ENCODE results near the gene MAD1L1.

The MAD1L1 gene

DNA sequence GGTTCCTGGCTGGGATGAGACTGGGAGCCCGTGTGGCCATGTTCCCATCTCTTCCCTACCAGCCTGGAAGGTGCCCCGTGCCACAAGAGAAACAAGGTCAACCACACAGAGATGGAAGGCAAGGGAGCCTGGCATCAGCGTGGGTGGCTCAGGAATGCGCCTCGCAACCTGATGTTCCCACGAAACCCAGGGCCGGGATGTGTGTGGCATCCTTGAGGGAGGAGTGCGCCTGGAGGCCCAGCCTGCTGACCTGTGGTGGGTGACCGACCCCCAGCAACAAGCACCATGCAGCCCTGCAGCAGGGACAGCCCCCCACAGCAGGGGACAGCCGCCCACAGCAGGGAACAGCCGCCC is 295.5 kb downstream of the MAD1L1 start:
- Histone ChIP-seq H3K14ac (ENCODE audit: low read length) (no peak overlapping the region), H3K36me3 (ENCODE audit: control insufficient read depth in 1 of 2, insufficient read depth in 2 of 2, low read length in 2 of 2) (no peaks in the 10 kb centered on the region), H4K91ac (ENCODE audit: low read depth, low read length) (no peak overlapping the region), H2BK12ac (ENCODE audit: low read length) (no peak overlapping the region), H3K23ac (ENCODE audit: low read length) (no peak overlapping the region), H4K8ac (ENCODE audit: low read depth, low read length) (no peak overlapping the region), H2AFZ (ENCODE audit: insufficient read depth, low read length, poor library complexity) (no peak overlapping the region), H4K12ac (ENCODE audit: low read depth, low read length) (no peak overlapping the region), H3K4me2 (ENCODE audit: low read length) (no peak overlapping the region), H2BK120ac (ENCODE audit: insufficient read depth, low read length, poor library complexity) (no peak overlapping the region), H3K27me3 (ENCODE audit: insufficient read depth, low read length) (no peaks in the 10 kb centered on the region), H3K79me1 (ENCODE audit: low read length) (no peaks in the 10 kb centered on the region), H2BK5ac (ENCODE audit: low read depth, low read length, poor library complexity) (no peak overlapping the region), H2AK5ac (ENCODE audit: low read length) (no peak overlapping the region), H3K18ac (ENCODE audit: low read length) (no peak overlapping the region), H3K4ac (ENCODE audit: low read depth, low read length) (no peak overlapping the region), H3K27ac (ENCODE audit: low read depth, low read length) (no peak overlapping the region), H3K79me2 (ENCODE audit: control insufficient read depth, insufficient read depth, low read length, poor library complexity) (no peaks in the 10 kb centered on the region), H3K4me1 (ENCODE audit: control insufficient read depth in 1 of 2, insufficient read depth in 2 of 2, low read length in 2 of 2) (no peaks in the 10 kb centered on the region), H3K9me3 (ENCODE audit: insufficient read depth, low read depth, low read length) (peaks cover 6% of the 10 kb centered on the region), H3K4me3 (ENCODE audit: low read depth, low read length) (no peak overlapping the region), H3K9ac (ENCODE audit: low read length) (no peak overlapping the region)
- WGBS (ENCODE audit: extremely low coverage, insufficient coverage, insufficient read length): no CpG with 5 or more reads among the region's 11 CpGs
- no peak for DNase-seq

DNA sequence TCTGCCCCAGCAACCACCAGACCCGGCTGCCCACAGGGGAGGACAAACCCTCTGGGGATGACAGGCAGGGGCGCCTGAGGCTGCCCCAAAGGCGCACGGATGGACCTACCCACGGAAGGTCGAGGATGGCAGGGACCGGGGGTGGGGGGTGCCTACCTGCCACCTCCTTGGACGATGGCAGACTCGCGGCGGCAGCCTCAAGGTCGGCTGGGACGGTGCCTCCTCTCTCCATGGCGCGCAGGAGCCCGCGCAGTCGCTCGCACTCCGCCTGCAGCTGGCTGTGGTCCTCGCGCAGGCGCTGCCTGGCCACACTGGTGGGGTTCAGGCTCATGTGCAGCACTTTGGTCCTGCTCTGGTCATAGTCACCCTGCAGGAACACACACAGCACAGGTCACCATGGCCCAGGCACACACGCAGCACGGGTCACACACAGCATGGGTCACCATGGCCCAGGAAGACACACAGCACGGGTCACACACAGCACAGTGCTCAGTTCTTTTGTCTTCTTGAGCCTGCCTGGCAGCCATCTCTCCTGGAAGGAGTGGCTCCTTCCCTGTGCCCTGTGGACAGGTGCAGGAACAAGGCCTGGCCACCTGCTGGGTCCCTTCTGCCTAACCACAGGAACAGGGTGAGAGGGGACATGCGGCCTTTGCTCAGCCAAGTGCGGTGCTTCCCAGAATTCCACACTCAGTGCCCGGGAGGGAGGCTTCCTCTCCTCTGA is 296.1 kb downstream of the MAD1L1 start:
- Histone ChIP-seq H3K27me3 (ENCODE audit: insufficient read depth, low read length) (no peaks in the 10 kb centered on the region), H3K18ac (ENCODE audit: low read length) (no peak overlapping the region), H2AFZ (ENCODE audit: insufficient read depth, low read length, poor library complexity) (no peak overlapping the region), H3K27ac (ENCODE audit: low read depth, low read length) (no peak overlapping the region), H3K14ac (ENCODE audit: low read length) (no peak overlapping the region), H3K79me1 (ENCODE audit: low read length) (no peaks in the 10 kb centered on the region), H3K23ac (ENCODE audit: low read length) (no peak overlapping the region), H2AK5ac (ENCODE audit: low read length) (no peak overlapping the region), H3K9ac (ENCODE audit: low read length) (no peak overlapping the region), H4K12ac (ENCODE audit: low read depth, low read length) (no peak overlapping the region), H4K8ac (ENCODE audit: low read depth, low read length) (no peak overlapping the region), H3K4me3 (ENCODE audit: low read depth, low read length) (peak overlapping the region; percentile 18), H3K79me2 (ENCODE audit: control insufficient read depth, insufficient read depth, low read length, poor library complexity) (no peaks in the 10 kb centered on the region), H3K36me3 (ENCODE audit: control insufficient read depth in 1 of 2, insufficient read depth in 2 of 2, low read length in 2 of 2) (no peaks in the 10 kb centered on the region), H3K4me2 (ENCODE audit: low read length) (no peak overlapping the region), H2BK12ac (ENCODE audit: low read length) (no peak overlapping the region), H3K4ac (ENCODE audit: low read depth, low read length) (no peak overlapping the region), H3K9me3 (ENCODE audit: insufficient read depth, low read depth, low read length) (peaks cover 7% of the 10 kb centered on the region), H3K4me1 (ENCODE audit: control insufficient read depth in 1 of 2, insufficient read depth in 2 of 2, low read length in 2 of 2) (no peaks in the 10 kb centered on the region), H4K91ac (ENCODE audit: low read depth, low read length) (no peak overlapping the region), H2BK120ac (ENCODE audit: insufficient read depth, low read length, poor library complexity) (no peak overlapping the region), H2BK5ac (ENCODE audit: low read depth, low read length, poor library complexity) (no peak overlapping the region)
- no peak for DNase-seq
- no CpG with 5 or more reads among the region's 29 CpGs for WGBS (ENCODE audit: extremely low coverage, insufficient coverage, insufficient read length)

GRCh38 chr7:1936006-1936310 is 296.8 kb downstream of the MAD1L1 start:
- Histone ChIP-seq H2BK120ac (ENCODE audit: insufficient read depth, low read length, poor library complexity) (no peak overlapping the region), H3K4ac (ENCODE audit: low read depth, low read length) (no peak overlapping the region), H3K4me2 (ENCODE audit: low read length) (no peak overlapping the region), H3K36me3 (ENCODE audit: control insufficient read depth in 1 of 2, insufficient read depth in 2 of 2, low read length in 2 of 2) (no peaks in the 10 kb centered on the region), H3K27me3 (ENCODE audit: insufficient read depth, low read length) (no peaks in the 10 kb centered on the region), H3K18ac (ENCODE audit: low read length) (no peak overlapping the region), H3K79me2 (ENCODE audit: control insufficient read depth, insufficient read depth, low read length, poor library complexity) (no peaks in the 10 kb centered on the region), H3K14ac (ENCODE audit: low read length) (no peak overlapping the region), H2AK5ac (ENCODE audit: low read length) (no peak overlapping the region), H3K9ac (ENCODE audit: low read length) (no peak overlapping the region), H2AFZ (ENCODE audit: insufficient read depth, low read length, poor library complexity) (no peak overlapping the region), H2BK5ac (ENCODE audit: low read depth, low read length, poor library complexity) (no peak overlapping the region), H4K8ac (ENCODE audit: low read depth, low read length) (no peak overlapping the region), H3K9me3 (ENCODE audit: insufficient read depth, low read depth, low read length) (peaks cover 9% of the 10 kb centered on the region), H2BK12ac (ENCODE audit: low read length) (no peak overlapping the region), H4K12ac (ENCODE audit: low read depth, low read length) (no peak overlapping the region), H3K79me1 (ENCODE audit: low read length) (no peaks in the 10 kb centered on the region), H3K27ac (ENCODE audit: low read depth, low read length) (no peak overlapping the region), H3K4me1 (ENCODE audit: control insufficient read depth in 1 of 2, insufficient read depth in 2 of 2, low read length in 2 of 2) (no peaks in the 10 kb centered on the region), H4K91ac (ENCODE audit: low read depth, low read length) (no peak overlapping the region), H3K23ac (ENCODE audit: low read length) (no peak overlapping the region), H3K4me3 (ENCODE audit: low read depth, low read length) (no peak overlapping the region)
- no peak for DNase-seq
- WGBS (ENCODE audit: extremely low coverage, insufficient coverage, insufficient read length): no CpG with 5 or more reads among the region's 8 CpGs

DNA sequence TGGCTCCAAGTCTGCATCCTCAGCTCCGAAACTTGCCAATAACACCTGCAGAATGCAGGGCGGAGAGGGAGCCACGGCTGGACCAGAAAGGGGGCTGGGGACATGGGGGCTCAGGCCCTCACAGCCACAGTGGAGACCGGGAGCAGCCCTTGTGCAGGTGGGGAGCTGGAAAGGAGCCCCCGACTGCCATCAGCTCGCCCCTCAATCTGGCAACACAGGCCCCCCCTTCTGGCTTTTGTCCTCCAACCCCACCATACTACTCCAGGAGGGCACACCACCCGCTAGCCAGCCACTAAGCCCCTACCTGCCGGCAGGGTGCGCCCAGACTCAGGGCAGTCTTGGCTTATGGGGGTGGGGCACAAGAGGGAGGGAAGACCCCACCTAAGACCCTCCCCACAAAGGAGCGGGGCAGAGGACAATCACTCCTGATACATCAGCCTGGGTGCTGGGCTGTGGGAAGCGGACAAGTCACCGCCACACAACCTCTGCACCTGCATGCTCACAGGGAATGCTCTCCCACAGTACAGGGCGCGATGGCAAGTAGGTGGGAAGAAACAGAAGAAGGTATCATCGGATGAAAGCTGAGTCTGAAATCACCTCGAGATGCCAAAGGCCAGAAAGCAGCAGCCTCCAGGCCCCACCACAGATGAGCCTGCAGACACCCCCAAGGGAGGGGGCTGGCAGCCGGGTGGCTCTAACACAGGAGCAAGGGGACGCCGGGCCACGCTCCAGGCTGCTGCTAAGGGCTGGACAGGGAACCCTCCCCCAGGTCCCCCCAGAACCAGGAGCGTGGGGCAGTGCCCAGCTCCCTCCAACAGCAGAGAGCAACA is 297.4 kb downstream of the MAD1L1 start:
- Histone ChIP-seq H2BK5ac (ENCODE audit: low read depth, low read length, poor library complexity) (no peak overlapping the region), H3K4ac (ENCODE audit: low read depth, low read length) (no peak overlapping the region), H3K4me1 (ENCODE audit: control insufficient read depth in 1 of 2, insufficient read depth in 2 of 2, low read length in 2 of 2) (no peaks in the 10 kb centered on the region), H2BK120ac (ENCODE audit: insufficient read depth, low read length, poor library complexity) (no peak overlapping the region), H3K18ac (ENCODE audit: low read length) (no peak overlapping the region), H3K4me3 (ENCODE audit: low read depth, low read length) (no peak overlapping the region), H2AK5ac (ENCODE audit: low read length) (no peak overlapping the region), H4K8ac (ENCODE audit: low read depth, low read length) (no peak overlapping the region), H3K36me3 (ENCODE audit: control insufficient read depth in 1 of 2, insufficient read depth in 2 of 2, low read length in 2 of 2) (no peaks in the 10 kb centered on the region), H3K4me2 (ENCODE audit: low read length) (no peak overlapping the region), H3K9me3 (ENCODE audit: insufficient read depth, low read depth, low read length) (peaks cover 13% of the 10 kb centered on the region), H3K27ac (ENCODE audit: low read depth, low read length) (no peak overlapping the region), H3K79me1 (ENCODE audit: low read length) (no peaks in the 10 kb centered on the region), H3K23ac (ENCODE audit: low read length) (no peak overlapping the region), H2BK12ac (ENCODE audit: low read length) (no peak overlapping the region), H3K27me3 (ENCODE audit: insufficient read depth, low read length) (no peaks in the 10 kb centered on the region), H2AFZ (ENCODE audit: insufficient read depth, low read length, poor library complexity) (no peak overlapping the region), H3K14ac (ENCODE audit: low read length) (no peak overlapping the region), H3K9ac (ENCODE audit: low read length) (no peak overlapping the region), H4K12ac (ENCODE audit: low read depth, low read length) (no peak overlapping the region), H4K91ac (ENCODE audit: low read depth, low read length) (no peak overlapping the region), H3K79me2 (ENCODE audit: control insufficient read depth, insufficient read depth, low read length, poor library complexity) (no peaks in the 10 kb centered on the region)
- no CpG with 5 or more reads among the region's 21 CpGs for WGBS (ENCODE audit: extremely low coverage, insufficient coverage, insufficient read length)
- no peak for DNase-seq

Measured in trophoblast cell (in vitro differentiated cells and primary cell).